ENCODE measurements around the gene ARHGAP11A.

ARHGAP11A gene

DNA sequence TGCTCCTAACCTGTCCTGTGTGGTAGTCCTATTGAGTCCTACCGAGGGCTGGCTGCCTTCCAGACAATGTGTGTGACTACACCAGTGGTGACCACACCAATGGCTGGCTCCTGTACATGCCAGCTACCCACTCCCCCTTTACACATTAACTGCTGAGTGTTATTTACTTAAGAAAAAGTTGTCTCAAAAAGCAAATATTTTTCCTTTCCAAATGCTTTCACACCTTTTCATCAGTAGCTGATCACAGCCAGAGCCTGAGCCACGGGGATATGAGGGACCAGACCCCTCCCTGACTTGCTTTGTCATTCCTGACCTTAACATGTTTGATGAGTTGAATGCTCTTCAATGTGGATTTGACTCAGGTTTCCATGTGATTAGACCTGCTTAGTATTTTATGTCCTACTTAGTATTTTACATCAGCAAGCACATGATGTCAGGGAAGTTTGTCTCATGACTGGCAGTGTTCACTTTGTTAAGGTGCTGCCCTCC is 72.9 kb downstream of the ARHGAP11A start:
- no peak for DNase-seq
